Chondrocyte (in vitro differentiated cells): Measurements from ENCODE around the gene GALNT2. TPM values are rescaled to one million over a fixed set of nuclear protein-coding genes. Genes with fewer than 3 reads are reported as not detected.

Experiments
- DNase-seq: peaks from one replicate; pipeline ENCODE4 v3.0.0; 2021; ENCODE audit warnings: mixed read lengths, low spot score
- H3K27ac Mint-ChIP-seq: one replicate; pipeline ENCODE4 v1.8.0; 2021; ENCODE audit warnings: mild to moderate bottlenecking, moderate library complexity, mixed read lengths; ENCODE audit not compliant: unreplicated experiment
- H3K27me3 Mint-ChIP-seq: 2 replicates; pipeline ENCODE4 v1.8.0; 2021; ENCODE audit warnings: low read depth, mixed read lengths
- H3K36me3 Mint-ChIP-seq: 2 replicates; pipeline ENCODE4 v1.8.0; 2021; ENCODE audit warnings: low read depth, mixed read lengths
- H3K4me1 Mint-ChIP-seq: 2 replicates; pipeline ENCODE4 v1.8.0; 2021; ENCODE audit warnings: low read depth, mild to moderate bottlenecking, mixed read lengths
- H3K4me3 Mint-ChIP-seq: one replicate; pipeline ENCODE4 v1.8.0; 2021; ENCODE audit warnings: mild to moderate bottlenecking, moderate library complexity, mixed read lengths; ENCODE audit not compliant: unreplicated experiment
- H3K9me3 Mint-ChIP-seq: 2 replicates; pipeline ENCODE4 v1.8.0; 2021; ENCODE audit warnings: low read depth, mixed read lengths
- CTCF ChIP-seq: fragments of 200-600 bp; sonication (generic); IDR thresholded peaks from 2 replicates; pipeline ENCODE4 v1.5.0; 2021; ENCODE audit warnings: antibody characterized with exemption, mild to moderate bottlenecking, moderate library complexity
- total RNA-seq: library from RNA; stranded (reverse); gene quantifications from 3 replicates; pipeline ENCODE4 v1.2.1, GENCODE V29; 2021

Gene GALNT2
- total RNA-seq, 1 donor from 2014 or later: 223 TPM

DNA sequence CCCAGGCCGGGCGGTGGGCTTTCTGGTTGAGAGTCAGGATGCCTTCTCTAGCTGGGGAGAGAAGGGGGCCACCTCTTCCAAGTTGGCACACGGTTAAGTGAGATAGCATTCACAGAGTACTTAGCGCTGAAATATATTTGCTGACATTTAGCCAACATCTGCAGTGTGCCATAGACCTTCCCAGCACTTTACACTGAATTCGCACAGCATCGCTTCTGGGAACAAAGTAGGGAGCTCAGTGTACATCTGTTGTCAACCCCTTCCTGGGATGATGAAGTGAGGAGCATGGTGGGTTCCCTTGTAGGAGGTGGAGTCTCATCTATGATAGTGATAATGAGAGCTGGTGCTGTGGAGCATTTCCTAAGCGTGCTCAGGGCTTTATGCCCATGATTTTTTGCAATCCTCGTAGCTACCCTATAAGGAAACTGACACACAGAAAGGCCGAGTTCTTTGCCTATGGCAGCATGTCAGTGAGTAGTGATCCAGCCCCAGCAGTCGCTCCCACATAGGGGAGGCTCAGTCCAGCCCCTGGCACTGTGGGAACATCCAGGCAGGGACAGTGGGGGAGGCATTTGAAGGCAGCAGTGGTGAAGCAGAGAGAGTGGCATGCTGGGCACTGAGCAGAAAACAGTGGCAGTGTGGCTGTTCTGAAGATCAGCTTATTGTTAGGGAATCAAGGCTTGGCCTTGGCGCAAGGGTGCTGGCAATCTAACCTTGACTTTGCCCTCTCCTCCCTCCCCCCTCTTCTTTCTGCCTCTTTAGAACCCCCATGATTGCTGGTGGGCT is 182.8 kb downstream of the GALNT2 start:
- Mint-ChIP-seq H3K27me3 (no peaks in the 10 kb centered on the region), H3K9me3 (no peaks in the 10 kb centered on the region), H3K27ac (peak overlapping the region; percentile 79), H3K4me3 (no peak overlapping the region), H3K4me1 (peaks cover 36% of the 10 kb centered on the region), H3K36me3 (peaks cover 42% of the 10 kb centered on the region)
- DNase-seq: no peak
- TF ChIP-seq CTCF: no peak

DNA sequence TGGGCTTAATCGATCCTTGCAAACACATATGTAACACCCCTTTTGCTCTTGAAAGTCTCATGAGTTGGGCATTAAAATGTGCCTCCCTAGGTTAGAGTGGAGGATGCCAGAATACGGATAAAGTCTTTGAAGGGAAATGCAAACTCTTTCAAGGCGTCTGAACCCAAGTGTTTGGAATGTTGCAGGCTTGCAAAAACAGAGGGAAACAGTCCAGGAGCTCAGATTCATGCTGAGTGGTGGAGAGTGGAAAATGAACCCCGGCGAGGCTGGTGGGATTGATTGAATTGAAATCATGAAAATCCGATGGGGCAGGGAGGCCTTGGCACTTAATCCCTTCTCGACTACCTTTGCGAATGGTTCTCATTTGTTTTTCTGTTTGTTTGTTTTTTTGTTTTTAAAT is 183.6 kb downstream of the GALNT2 start:
- Mint-ChIP-seq H3K4me3 (no peak overlapping the region), H3K27ac (no peak overlapping the region), H3K27me3 (no peaks in the 10 kb centered on the region), H3K9me3 (no peaks in the 10 kb centered on the region), H3K4me1 (peaks cover 36% of the 10 kb centered on the region), H3K36me3 (peaks cover 44% of the 10 kb centered on the region)
- DNase-seq: no peak
- no peak for TF ChIP-seq CTCF

- H3K27me3 Mint-ChIP-seq: no peaks in the 10 kb centered on the region
Measured at GRCh38 chr1:230251644-230252191, 184.7 kb downstream of the GALNT2 start.

DNA sequence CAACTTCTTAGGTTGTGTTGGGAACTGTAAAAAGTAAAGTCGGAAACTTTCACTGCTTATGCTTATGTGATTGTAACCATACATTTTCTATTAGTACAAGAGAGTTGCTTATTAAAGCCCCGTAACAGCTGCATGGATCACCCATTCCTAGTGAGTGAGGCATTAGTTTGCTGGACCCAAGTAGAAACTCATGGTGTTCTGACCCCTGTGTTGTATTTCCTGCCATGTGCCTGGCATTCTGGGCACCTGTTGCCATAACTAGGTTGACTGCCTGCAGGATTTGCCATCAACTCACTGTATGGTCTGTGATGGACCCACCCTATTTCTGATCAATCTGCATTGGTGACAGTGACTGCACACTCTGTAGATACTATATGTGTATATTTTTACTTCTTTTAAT is 186.1 kb downstream of the GALNT2 start:
- Mint-ChIP-seq H3K27me3 (no peaks in the 10 kb centered on the region), H3K9me3 (no peaks in the 10 kb centered on the region), H3K36me3 (peaks cover 47% of the 10 kb centered on the region), H3K4me3 (no peak overlapping the region), H3K27ac (no peak overlapping the region), H3K4me1 (peaks cover 33% of the 10 kb centered on the region)
- TF ChIP-seq CTCF: no peak
- no peak for DNase-seq

More at GRCh38 chr1:230251644-230252191, 184.7 kb downstream of the GALNT2 start:
- Mint-ChIP-seq H3K27ac (no peak overlapping the region), H3K4me1 (peaks cover 36% of the 10 kb centered on the region), H3K4me3 (no peak overlapping the region), H3K9me3 (no peaks in the 10 kb centered on the region), H3K36me3 (peaks cover 39% of the 10 kb centered on the region)
- DNase-seq: no peak
- TF ChIP-seq CTCF: no peak

GRCh38 chr1:230254265-230254664 is 187.2 kb downstream of the GALNT2 start:
- peaks cover 45% of the 10 kb centered on the region for H3K36me3 Mint-ChIP-seq
- H3K4me1 Mint-ChIP-seq: peaks cover 22% of the 10 kb centered on the region
- no peaks in the 10 kb centered on the region for H3K9me3 Mint-ChIP-seq
- no peak for TF ChIP-seq CTCF
- no peak overlapping the region for H3K4me3 Mint-ChIP-seq
- no peak overlapping the region for H3K27ac Mint-ChIP-seq
- DNase-seq: no peak
- no peaks in the 10 kb centered on the region for H3K27me3 Mint-ChIP-seq
